GM12865 (cell line): ENCODE measurements around the gene MBTPS1.

Experiments used
- DNase-seq: peaks from one replicate; pipeline ENCODE4 v3.0.0; 2010; ENCODE audit warnings: low read depth
- H3K4me3 ChIP-seq: 2 replicates; pipeline ENCODE4 v1.5.1; 2011; ENCODE audit warnings: mild to moderate bottlenecking, low read depth, low read length, control low read depth
- CTCF ChIP-seq: IDR thresholded peaks from 2 replicates; pipeline ENCODE4 v1.5.1; 2011; ENCODE audit warnings: low read length, control low read depth, low read depth, inconsistent platforms; ENCODE audit not compliant: insufficient read depth; ENCODE audit errors: missing control alignments

Gene MBTPS1

GRCh38 chr16:84155771-84156170 is 39.0 kb upstream of the MBTPS1 start:
- TF ChIP-seq CTCF = no peak
- DNase-seq = no peak
- no peak overlapping the region for H3K4me3 ChIP-seq

GRCh38 chr16:84155226-84155625 is 38.5 kb upstream of the MBTPS1 start:
- DNase-seq = no peak
- no peak overlapping the region for H3K4me3 ChIP-seq
- TF ChIP-seq CTCF = no peak

GRCh38 chr16:84153660-84154214 is 37.0 kb upstream of the MBTPS1 start:
- DNase-seq = no peak
- TF ChIP-seq CTCF = no peak

GRCh38 chr16:84150926-84151325 is 34.2 kb upstream of the MBTPS1 start:
- TF ChIP-seq CTCF = no peak
- H3K4me3 ChIP-seq = no peak overlapping the region
- DNase-seq = no peak

More at GRCh38 chr16:84153660-84154214, 37.0 kb upstream of the MBTPS1 start:
- no peak overlapping the region for H3K4me3 ChIP-seq

GRCh38 chr16:84144859-84145639 is 28.3 kb upstream of the MBTPS1 start, which contains the start of the genes DNAAF1 and HSDL1:
TSS of gene DNAAF1 (plus strand) at chr16:84145308. CDS start at chr16:84145441, 133 bp downstream.
TSS of gene HSDL1 (minus strand) at chr16:84145177. CDS start at chr16:84131321, 13,856 bp downstream.
- peak; percentile 9 for TF ChIP-seq CTCF
- DNase-seq = peak; percentile 93
- H3K4me3 ChIP-seq = peak within 1 kb of the TSS; percentile 64

GRCh38 chr16:84144209-84144858 is 27.6 kb upstream of the MBTPS1 start:
- TF ChIP-seq CTCF = no peak
- H3K4me3 ChIP-seq = peak overlapping the region; percentile 64
- DNase-seq = peak; percentile 36
